NB4 (cell line): ENCODE measurements around the gene BHLHE23.

Source experiments
- CTCF ChIP-seq: IDR thresholded peaks from one replicate; pipeline ENCODE4 v1.5.1; 2012; ENCODE audit warnings: low read depth, low read length
- MYC ChIP-seq: IDR thresholded peaks from 2 replicates; pipeline ENCODE4 v1.6.1; 2011; ENCODE audit warnings: low read depth, low read length
- POLR2A ChIP-seq: IDR thresholded peaks from 2 replicates; pipeline ENCODE4 v1.6.1; 2011; ENCODE audit warnings: mild to moderate bottlenecking; ENCODE audit not compliant: insufficient read length; ENCODE audit errors: extremely low read depth
- TF ChIP-seq, protein P1 (sequence below): IDR thresholded peaks from 2 replicates; pipeline ENCODE4 v1.6.1; 2011; ENCODE audit warnings: low read depth, low read length

- no peak for TF ChIP-seq CTCF
- no peak for TF ChIP-seq POLR2A
- TF ChIP-seq, protein P1, sequence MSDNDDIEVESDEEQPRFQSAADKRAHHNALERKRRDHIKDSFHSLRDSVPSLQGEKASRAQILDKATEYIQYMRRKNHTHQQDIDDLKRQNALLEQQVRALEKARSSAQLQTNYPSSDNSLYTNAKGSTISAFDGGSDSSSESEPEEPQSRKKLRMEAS: no peak
- TF ChIP-seq MYC: no peak
These were observed 2.0 kb downstream of the BHLHE23 start for GRCh38 chr20:63004607-63005364.
